ENCODE measurements around the gene PLA2G4D.

DNA sequence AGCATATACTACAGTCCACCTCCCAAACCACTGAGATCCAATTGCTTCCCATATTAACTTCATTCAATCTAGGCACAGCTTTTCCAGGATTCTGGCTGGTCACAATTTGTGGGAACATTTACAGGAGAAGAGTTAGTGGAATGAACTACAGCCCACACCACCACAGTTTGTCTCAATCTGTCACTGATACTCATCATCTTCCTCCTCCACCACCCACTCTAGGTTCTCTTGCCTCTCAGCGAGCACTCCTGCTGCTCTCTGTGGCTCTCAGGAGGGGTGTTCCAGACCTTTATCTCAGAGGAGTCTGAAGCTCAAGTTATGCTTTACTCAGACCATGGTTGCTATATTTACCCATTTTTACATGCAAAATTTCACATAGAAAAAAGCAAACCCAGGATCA is 25.9 kb upstream of the PLA2G4D start:
- TF ChIP-seq, protein P1, sequence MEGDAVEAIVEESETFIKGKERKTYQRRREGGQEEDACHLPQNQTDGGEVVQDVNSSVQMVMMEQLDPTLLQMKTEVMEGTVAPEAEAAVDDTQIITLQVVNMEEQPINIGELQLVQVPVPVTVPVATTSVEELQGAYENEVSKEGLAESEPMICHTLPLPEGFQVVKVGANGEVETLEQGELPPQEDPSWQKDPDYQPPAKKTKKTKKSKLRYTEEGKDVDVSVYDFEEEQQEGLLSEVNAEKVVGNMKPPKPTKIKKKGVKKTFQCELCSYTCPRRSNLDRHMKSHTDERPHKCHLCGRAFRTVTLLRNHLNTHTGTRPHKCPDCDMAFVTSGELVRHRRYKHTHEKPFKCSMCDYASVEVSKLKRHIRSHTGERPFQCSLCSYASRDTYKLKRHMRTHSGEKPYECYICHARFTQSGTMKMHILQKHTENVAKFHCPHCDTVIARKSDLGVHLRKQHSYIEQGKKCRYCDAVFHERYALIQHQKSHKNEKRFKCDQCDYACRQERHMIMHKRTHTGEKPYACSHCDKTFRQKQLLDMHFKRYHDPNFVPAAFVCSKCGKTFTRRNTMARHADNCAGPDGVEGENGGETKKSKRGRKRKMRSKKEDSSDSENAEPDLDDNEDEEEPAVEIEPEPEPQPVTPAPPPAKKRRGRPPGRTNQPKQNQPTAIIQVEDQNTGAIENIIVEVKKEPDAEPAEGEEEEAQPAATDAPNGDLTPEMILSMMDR (conservative IDR thresholded peaks at IDR 0.05; ENCODE audit: low read depth, low read length), result no peak
- no peak for TF ChIP-seq EZH2 (IDR thresholded peaks at IDR 0.05; ENCODE audit: borderline replicate concordance, low read depth, low read length, poor library complexity, severe bottlenecking)

All from A673 (cell line).